Activated naive CD8-positive, alpha-beta T cell (primary cell): ENCODE results near the gene GNAI1.

Experiments used
- H3K27ac Mint-ChIP-seq: one replicate; pipeline ENCODE4 v1.8.0; 2021; ENCODE audit warnings: mixed read lengths
- H3K27me3 Mint-ChIP-seq: one replicate; pipeline ENCODE4 v1.8.0; 2021; ENCODE audit warnings: mixed read lengths
- H3K36me3 Mint-ChIP-seq: one replicate; pipeline ENCODE4 v1.8.0; 2021; ENCODE audit warnings: mixed read lengths
- H3K4me1 Mint-ChIP-seq: one replicate; pipeline ENCODE4 v1.8.0; 2021; ENCODE audit warnings: low read depth, mixed read lengths
- H3K4me3 Mint-ChIP-seq: one replicate; pipeline ENCODE4 v1.8.0; 2021; ENCODE audit warnings: mild to moderate bottlenecking, mixed read lengths
- H3K9me3 Mint-ChIP-seq: one replicate; pipeline ENCODE4 v1.8.0; 2021; ENCODE audit warnings: low read depth, mixed read lengths

GNAI1 gene

GRCh38 chr7:80204919-80205318 lies 70.3 kb downstream of the GNAI1 start:
- no peaks in the 10 kb centered on the region for H3K4me1 Mint-ChIP-seq
- H3K4me3 Mint-ChIP-seq: no peak overlapping the region
- no peaks in the 10 kb centered on the region for H3K27me3 Mint-ChIP-seq
- no peaks in the 10 kb centered on the region for H3K9me3 Mint-ChIP-seq
- no peak overlapping the region for H3K27ac Mint-ChIP-seq
- H3K36me3 Mint-ChIP-seq: no peaks in the 10 kb centered on the region

DNA sequence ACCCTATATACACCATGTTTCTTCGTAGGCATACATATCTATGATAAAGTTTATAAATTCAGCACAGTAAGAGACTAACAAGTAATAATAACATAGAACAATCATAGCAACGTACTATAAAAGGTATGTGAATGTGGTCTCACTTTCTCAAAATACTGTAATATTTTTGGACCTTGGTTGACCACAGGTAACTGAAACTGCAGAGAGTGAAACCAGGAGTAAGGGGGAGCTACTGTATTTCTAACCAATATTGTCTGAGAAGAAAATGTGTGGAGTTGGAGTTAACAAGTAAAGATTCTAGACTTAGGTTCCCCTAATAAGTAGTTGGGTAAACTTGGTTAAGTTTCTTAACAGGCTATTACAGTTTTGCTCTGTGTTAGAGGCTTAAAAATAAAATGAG lies 72.1 kb downstream of the GNAI1 start:
- Mint-ChIP-seq H3K36me3 (no peaks in the 10 kb centered on the region), H3K4me3 (no peak overlapping the region), H3K27me3 (no peaks in the 10 kb centered on the region), H3K4me1 (no peaks in the 10 kb centered on the region), H3K9me3 (no peaks in the 10 kb centered on the region), H3K27ac (no peak overlapping the region)

GRCh38 chr7:80207501-80207900 lies 72.9 kb downstream of the GNAI1 start:
- Mint-ChIP-seq H3K27ac (no peak overlapping the region), H3K27me3 (no peaks in the 10 kb centered on the region), H3K4me1 (no peaks in the 10 kb centered on the region), H3K9me3 (no peaks in the 10 kb centered on the region), H3K36me3 (no peaks in the 10 kb centered on the region), H3K4me3 (no peak overlapping the region)

- no peaks in the 10 kb centered on the region for H3K27me3 Mint-ChIP-seq
- H3K4me3 Mint-ChIP-seq: no peak overlapping the region
- H3K4me1 Mint-ChIP-seq: no peaks in the 10 kb centered on the region
- H3K27ac Mint-ChIP-seq: no peak overlapping the region
- H3K36me3 Mint-ChIP-seq: no peaks in the 10 kb centered on the region
- no peaks in the 10 kb centered on the region for H3K9me3 Mint-ChIP-seq
Observed at GRCh38 chr7:80208700-80209099, 74.1 kb downstream of the GNAI1 start.

DNA sequence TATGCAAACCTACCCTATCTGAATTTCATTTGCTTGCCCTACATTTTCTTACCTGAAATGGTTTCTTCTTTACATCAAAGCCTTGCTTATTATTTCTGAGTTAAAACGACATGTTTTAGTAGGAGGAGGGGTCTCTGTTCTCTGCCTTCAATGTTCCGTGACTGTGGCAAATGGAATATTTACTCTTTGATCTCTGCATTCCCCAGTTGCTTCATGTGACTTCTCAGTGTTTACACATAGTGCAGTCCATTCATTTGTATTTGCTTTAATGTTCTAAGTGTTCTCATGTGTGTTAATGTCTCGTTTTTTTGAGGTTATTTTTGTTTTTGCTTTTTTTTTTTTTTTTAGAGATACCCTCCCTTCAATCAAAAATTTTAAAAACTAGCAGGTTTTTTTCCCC lies 75.8 kb downstream of the GNAI1 start:
- H3K27ac Mint-ChIP-seq: no peak overlapping the region
- H3K9me3 Mint-ChIP-seq: no peaks in the 10 kb centered on the region
- H3K36me3 Mint-ChIP-seq: no peaks in the 10 kb centered on the region
- H3K4me3 Mint-ChIP-seq: no peak overlapping the region
- H3K27me3 Mint-ChIP-seq: no peaks in the 10 kb centered on the region
- no peaks in the 10 kb centered on the region for H3K4me1 Mint-ChIP-seq

GRCh38 chr7:80213814-80214213 lies 79.2 kb downstream of the GNAI1 start:
- Mint-ChIP-seq H3K27me3 (no peaks in the 10 kb centered on the region), H3K9me3 (no peaks in the 10 kb centered on the region), H3K4me3 (no peak overlapping the region), H3K4me1 (peaks cover 2% of the 10 kb centered on the region), H3K27ac (no peak overlapping the region), H3K36me3 (no peaks in the 10 kb centered on the region)

DNA sequence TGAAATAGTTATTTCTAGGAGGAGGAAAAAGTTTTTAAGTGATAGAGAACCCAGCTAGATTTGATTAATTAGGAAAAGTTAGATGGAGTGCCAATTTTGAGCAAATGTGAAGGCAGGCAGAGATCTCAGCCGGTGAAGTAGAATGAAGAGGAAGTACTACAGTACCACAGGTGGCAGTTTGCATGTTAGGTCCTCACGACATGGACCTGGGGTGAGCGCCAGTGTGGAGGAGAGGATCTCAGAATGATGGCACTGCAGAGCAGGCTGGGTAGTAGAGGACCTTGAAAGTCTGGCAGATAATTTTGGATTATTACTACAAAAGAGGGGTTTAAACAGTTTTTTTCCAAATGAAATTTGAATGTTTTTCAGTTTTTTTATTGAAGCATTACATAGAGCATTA lies 81.1 kb downstream of the GNAI1 start:
- Mint-ChIP-seq H3K27ac (no peak overlapping the region), H3K9me3 (no peaks in the 10 kb centered on the region), H3K4me1 (peaks cover 6% of the 10 kb centered on the region), H3K36me3 (no peaks in the 10 kb centered on the region), H3K4me3 (no peak overlapping the region), H3K27me3 (no peaks in the 10 kb centered on the region)

- H3K4me3 Mint-ChIP-seq: no peak overlapping the region
- no peaks in the 10 kb centered on the region for H3K27me3 Mint-ChIP-seq
- H3K4me1 Mint-ChIP-seq: peaks cover 6% of the 10 kb centered on the region
- H3K27ac Mint-ChIP-seq: peak overlapping the region; percentile 13
- no peaks in the 10 kb centered on the region for H3K9me3 Mint-ChIP-seq
- no peaks in the 10 kb centered on the region for H3K36me3 Mint-ChIP-seq
Observed at GRCh38 chr7:80216996-80217842, 82.6 kb downstream of the GNAI1 start.

DNA sequence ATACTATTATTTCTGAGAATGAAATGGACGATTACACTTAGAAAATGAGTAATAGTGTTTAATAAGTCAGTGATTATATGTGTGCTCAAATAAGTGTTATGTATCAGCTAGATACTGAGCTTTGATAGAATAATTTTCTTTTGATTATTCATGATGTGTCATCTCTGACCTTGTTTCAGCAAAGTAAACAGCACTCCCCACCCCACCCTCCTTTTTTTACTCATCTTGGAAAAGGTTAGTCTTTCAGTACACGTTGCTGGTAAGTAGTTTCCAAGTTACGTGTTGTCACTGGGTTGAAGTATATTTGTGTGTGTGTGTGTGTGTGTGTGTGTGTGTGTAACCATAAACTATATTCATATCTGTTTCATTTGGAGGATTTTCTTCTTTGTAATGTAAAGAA lies 84.1 kb downstream of the GNAI1 start:
- Mint-ChIP-seq H3K36me3 (no peaks in the 10 kb centered on the region), H3K4me1 (peaks cover 6% of the 10 kb centered on the region), H3K9me3 (no peaks in the 10 kb centered on the region), H3K27ac (no peak overlapping the region), H3K27me3 (no peaks in the 10 kb centered on the region), H3K4me3 (no peak overlapping the region)

GRCh38 chr7:80220022-80220634 lies 85.5 kb downstream of the GNAI1 start:
- H3K4me3 Mint-ChIP-seq: no peak overlapping the region
- peaks cover 6% of the 10 kb centered on the region for H3K4me1 Mint-ChIP-seq
- H3K27me3 Mint-ChIP-seq: no peaks in the 10 kb centered on the region
- H3K27ac Mint-ChIP-seq: no peak overlapping the region
- no peaks in the 10 kb centered on the region for H3K36me3 Mint-ChIP-seq
- H3K9me3 Mint-ChIP-seq: no peaks in the 10 kb centered on the region

DNA sequence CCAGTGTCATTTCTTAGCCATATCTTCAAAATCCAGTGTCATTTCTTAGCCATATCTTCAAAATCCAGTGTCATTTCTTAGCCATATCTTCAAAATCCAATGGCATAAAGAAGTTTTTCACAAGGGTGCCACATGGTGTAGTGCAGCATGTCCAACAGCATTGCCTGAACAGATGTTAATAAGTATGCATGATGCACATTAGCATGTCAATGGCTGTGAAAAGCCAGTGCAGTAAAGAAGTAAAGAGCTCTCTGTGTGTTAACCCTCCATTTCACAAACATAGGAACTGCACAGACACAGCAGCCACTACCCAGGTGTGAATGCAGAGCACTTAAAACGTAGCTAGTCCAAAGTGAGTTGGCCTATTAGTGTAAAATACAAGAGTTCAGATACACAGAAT lies 89.8 kb downstream of the GNAI1 start:
- Mint-ChIP-seq H3K4me3 (no peak overlapping the region), H3K9me3 (no peaks in the 10 kb centered on the region), H3K27me3 (no peaks in the 10 kb centered on the region), H3K4me1 (peaks cover 2% of the 10 kb centered on the region), H3K36me3 (no peaks in the 10 kb centered on the region), H3K27ac (no peak overlapping the region)

DNA sequence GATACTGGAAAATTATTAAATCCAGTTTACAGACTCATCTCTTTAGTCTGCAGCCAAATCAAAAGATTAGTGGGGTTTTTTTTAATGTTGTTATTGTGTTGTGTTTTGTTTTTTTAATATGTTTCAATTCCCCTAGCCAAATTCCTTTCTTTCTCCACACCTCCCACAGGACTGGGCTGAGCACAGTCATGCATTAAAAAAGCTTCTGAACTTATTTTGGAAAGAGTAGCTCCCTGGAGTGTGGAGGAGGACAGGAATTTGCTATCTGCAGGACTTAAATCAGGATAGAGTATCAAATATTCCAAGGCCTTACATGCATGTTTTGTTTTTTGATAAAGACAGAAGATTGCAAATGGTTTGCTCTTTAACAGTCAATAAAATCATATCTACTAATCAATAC lies 90.7 kb downstream of the GNAI1 start:
- Mint-ChIP-seq H3K9me3 (no peaks in the 10 kb centered on the region), H3K36me3 (no peaks in the 10 kb centered on the region), H3K4me3 (no peak overlapping the region), H3K27me3 (no peaks in the 10 kb centered on the region), H3K27ac (no peak overlapping the region), H3K4me1 (no peaks in the 10 kb centered on the region)

GRCh38 chr7:80226629-80227028 lies 92.0 kb downstream of the GNAI1 start:
- no peaks in the 10 kb centered on the region for H3K36me3 Mint-ChIP-seq
- H3K27me3 Mint-ChIP-seq: no peaks in the 10 kb centered on the region
- H3K4me1 Mint-ChIP-seq: no peaks in the 10 kb centered on the region
- no peaks in the 10 kb centered on the region for H3K9me3 Mint-ChIP-seq
- no peak overlapping the region for H3K27ac Mint-ChIP-seq
- H3K4me3 Mint-ChIP-seq: no peak overlapping the region

DNA sequence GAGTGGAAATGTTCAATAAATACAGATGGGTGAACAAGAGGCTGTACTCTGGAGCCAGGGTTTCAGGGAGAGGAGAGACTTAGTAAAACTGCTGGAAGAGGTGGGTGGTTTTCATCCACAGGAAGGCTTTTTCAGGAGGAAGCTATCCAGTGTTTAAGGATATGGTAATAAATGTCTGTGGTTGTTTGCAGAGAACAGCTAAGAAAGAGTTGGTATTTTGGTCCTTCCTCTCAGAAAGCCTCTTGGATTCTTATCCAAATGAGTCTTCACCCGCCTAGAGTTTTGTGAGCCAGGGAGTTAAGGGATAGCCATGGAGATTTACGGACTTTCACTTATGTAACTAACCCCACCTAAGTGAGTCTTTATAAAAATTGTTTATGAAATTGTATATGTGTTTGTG lies 95.7 kb downstream of the GNAI1 start:
- no peaks in the 10 kb centered on the region for H3K27me3 Mint-ChIP-seq
- no peaks in the 10 kb centered on the region for H3K4me1 Mint-ChIP-seq
- H3K9me3 Mint-ChIP-seq: no peaks in the 10 kb centered on the region
- no peaks in the 10 kb centered on the region for H3K36me3 Mint-ChIP-seq
- no peak overlapping the region for H3K4me3 Mint-ChIP-seq
- no peak overlapping the region for H3K27ac Mint-ChIP-seq

DNA sequence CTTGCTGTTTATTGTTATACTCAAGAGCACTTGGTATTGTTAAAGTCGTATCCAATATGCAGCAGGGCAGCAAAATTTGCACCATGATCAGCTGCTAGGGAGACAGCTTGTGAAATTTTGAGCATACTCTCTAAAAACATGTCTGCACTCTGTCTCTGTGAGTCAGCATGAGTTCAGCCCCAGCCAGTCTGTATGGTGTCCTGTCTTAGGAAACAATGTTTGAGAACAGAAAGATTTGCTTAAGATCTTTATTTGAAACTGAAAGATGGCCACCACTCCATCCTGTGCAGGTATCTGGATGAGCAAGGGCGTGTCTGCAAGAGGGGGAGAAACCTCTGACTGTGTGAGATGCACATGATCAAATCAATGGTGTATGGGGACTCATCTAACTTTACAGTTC lies 97.1 kb downstream of the GNAI1 start:
- no peak overlapping the region for H3K27ac Mint-ChIP-seq

More for the DNA sequence above, 97.1 kb downstream of the GNAI1 start:
- Mint-ChIP-seq H3K4me3 (no peak overlapping the region), H3K27me3 (no peaks in the 10 kb centered on the region), H3K4me1 (no peaks in the 10 kb centered on the region), H3K36me3 (no peaks in the 10 kb centered on the region), H3K9me3 (no peaks in the 10 kb centered on the region)
